GM19324 (cell line): Measurements from ENCODE around the gene PPARD.
A peak's percentile ranks its signal among the peaks of the same experiment; 100 is the strongest.
"Not testable (repeated sequence)": the region's sequence is repeated elsewhere in the genome, so short reads cannot be mapped to it uniquely, and the experiment has no call there.

ENCODE experiments used
- ATAC-seq: cut with Tn5 transposase; IDR thresholded peaks from one replicate; pipeline ENCODE4 v1.9.1; 2021; ENCODE audit warnings: mild to moderate bottlenecking, moderate library complexity; ENCODE audit not compliant: unreplicated experiment, low FRiP score

Gene PPARD

GRCh38 chr6:35342258-35343091, at the start of gene PPARD:
TSS of gene PPARD (plus strand) at chr6:35342558. CDS start at chr6:35411088, 68,530 bp downstream.
- peak; percentile 99 for ATAC-seq

- ATAC-seq: no peak
Observed at GRCh38 chr6:35293681-35294080, 48.7 kb upstream of the PPARD start.

GRCh38 chr6:35294308-35294945, 47.9 kb upstream of the PPARD start:
- no peak for ATAC-seq

GRCh38 chr6:35295036-35295435, 47.3 kb upstream of the PPARD start:
- ATAC-seq: no peak

- no peak for ATAC-seq
Observed at GRCh38 chr6:35295521-35296315, 46.6 kb upstream of the PPARD start.

GRCh38 chr6:35296931-35297600, 45.3 kb upstream of the PPARD start:
- ATAC-seq: peak; percentile 6

- peak; percentile 68 for ATAC-seq
Observed at GRCh38 chr6:35297601-35298481, 44.5 kb upstream of the PPARD start, which contains the start of gene DEF6. TSS of gene DEF6 (plus strand) at chr6:35297818. CDS start at chr6:35297857, 39 bp downstream.

GRCh38 chr6:35298625-35299140, 43.7 kb upstream of the PPARD start:
- no peak for ATAC-seq

GRCh38 chr6:35299674-35300073, 42.7 kb upstream of the PPARD start:
- no peak for ATAC-seq

GRCh38 chr6:35300848-35301247, 41.5 kb upstream of the PPARD start:
- ATAC-seq: no peak

- ATAC-seq: peak; percentile 77
Observed at GRCh38 chr6:35302604-35303241, 39.6 kb upstream of the PPARD start.

GRCh38 chr6:35304299-35304698, 38.1 kb upstream of the PPARD start:
- no peak for ATAC-seq

- no peak for ATAC-seq
Observed at GRCh38 chr6:35305117-35305516, 37.2 kb upstream of the PPARD start.

- not testable (repeated sequence) for ATAC-seq
Observed at GRCh38 chr6:35307138-35307537, 35.2 kb upstream of the PPARD start.

GRCh38 chr6:35308543-35308942, 33.8 kb upstream of the PPARD start:
- ATAC-seq: not testable (repeated sequence)

- no peak for ATAC-seq
Observed at GRCh38 chr6:35309611-35310264, 32.6 kb upstream of the PPARD start.

- ATAC-seq: no peak
Observed at GRCh38 chr6:35310265-35310831, 32.0 kb upstream of the PPARD start.
